K562 (cell line): Measurements from ENCODE around the gene BTBD17. TPM values are rescaled to one million over a fixed set of nuclear protein-coding genes. Genes with fewer than 3 reads are reported as not detected.
A peak's percentile ranks its signal among the peaks of the same experiment; 100 is the strongest.

Source experiments
- BACH1 ChIP-seq: fragments of 200-800 bp; sonication (Bioruptor generic); IDR thresholded peaks from 2 replicates; pipeline ENCODE4 v1.6.1; 2016; ENCODE audit warnings: missing genetic modification characterization, missing compliant biosample characterization
- CHD1 ChIP-seq: fragments of 200-600 bp; sonication (generic); IDR thresholded peaks from one replicate; pipeline ENCODE4 v1.6.1; 2012; ENCODE audit warnings: mild to moderate bottlenecking, moderate library complexity, low read length, inconsistent platforms
- DNMT1 ChIP-seq: fragments of 450-650 bp; IDR thresholded peaks from 2 replicates; pipeline ENCODE4 v1.6.1; 2016; ENCODE audit warnings: antibody characterized with exemption, mild to moderate bottlenecking
- KAT2B ChIP-seq: IDR thresholded peaks from one replicate; pipeline ENCODE4 v1.6.1; 2012; ENCODE audit warnings: low read depth, mild to moderate bottlenecking, control low read depth, inconsistent platforms, low read length, moderate library complexity
- MCM3 ChIP-seq: fragments of 450-650 bp; IDR thresholded peaks from 2 replicates; pipeline ENCODE4 v1.6.1; 2016
- POLR2B ChIP-seq: fragments of 450-650 bp; IDR thresholded peaks from 2 replicates; pipeline ENCODE4 v1.6.1; 2018; ENCODE audit warnings: low read depth; ENCODE audit not compliant: partially characterized antibody
- POLR3A ChIP-seq: IDR thresholded peaks from 2 replicates; pipeline ENCODE4 v1.6.1; 2011; ENCODE audit warnings: borderline replicate concordance, mild to moderate bottlenecking, moderate library complexity; ENCODE audit not compliant: insufficient read length, insufficient read depth; ENCODE audit errors: extremely low read depth
- RCOR1 ChIP-seq, 2 experiments: IDR thresholded peaks; 2 replicates each; pipeline ENCODE4 v1.6.1; 2012; ENCODE audit warnings: low read depth in 2 of 2, low read length in 2 of 2, borderline replicate concordance in 1 of 2, improper control_type of control experiment in 1 of 2
- SP1 ChIP-seq: sonication (generic); formaldehyde crosslinking; IDR thresholded peaks from 2 replicates; pipeline ENCODE4 v1.8.1; 2022; ENCODE audit warnings: mild to moderate bottlenecking, missing genetic modification reagents
- ZNF143 ChIP-seq: sonication (generic); formaldehyde crosslinking; IDR thresholded peaks from 2 replicates; pipeline ENCODE4 v1.9.0; 2022; ENCODE audit warnings: mild to moderate bottlenecking, missing genetic modification reagents
- polyA plus RNA-seq, 8 experiments: library from polyadenylated mRNA; depleted of rRNA in 4 of 8; stranded (reverse) in 5 of 8; unstranded in 3 of 8; fragments of >200 nt; fragmentation: Nextera tagmentation in 2 of 8; fragmentation: Illumina TruSeq in 1 of 8; extraction: Ambion mirVana in 2 of 8; extraction: Trizol in 1 of 8; gene quantifications; 2 replicates each; pipeline versions ENCODE4 v1.2.1 to v1.2.3, GENCODE V29; 2011 to 2014; ENCODE audit warnings: inconsistent platforms in 1 of 8, missing spikeins in 1 of 8
- total RNA-seq, 7 experiments: library from RNA; depleted of rRNA in 6 of 7; stranded (reverse); fragments of >200 nt in 6 of 7; fragmentation: Illumina TruSeq in 2 of 7; extraction: Trizol in 2 of 7; gene quantifications; 2 replicates each; pipeline versions ENCODE4 v1.2.1 to v1.2.3, GENCODE V29; 2011 to 2021; ENCODE audit warnings: low replicate concordance in 1 of 7
- TF ChIP-seq, protein P1 (sequence below), 3 experiments: fragments of 200-800 bp in 1 of 3; sonication (Bioruptor generic) in 1 of 3; sonication (generic) in 1 of 3; formaldehyde crosslinking in 1 of 3; IDR thresholded peaks; 2 replicates each; pipeline versions ENCODE4 v1.6.1 to v1.8.0; 2016 to 2022; ENCODE audit warnings: mild to moderate bottlenecking in 2 of 3, missing compliant biosample characterization in 2 of 3, missing genetic modification characterization in 2 of 3, missing genetic modification reagents in 1 of 3
- TF ChIP-seq, protein P2 (sequence below): fragments of 450-650 bp; IDR thresholded peaks from 2 replicates; pipeline ENCODE4 v1.6.1; 2016; ENCODE audit warnings: mild to moderate bottlenecking, moderate library complexity
- TF ChIP-seq, protein P3 (sequence below): sonication (generic); formaldehyde crosslinking; IDR thresholded peaks from 2 replicates; pipeline ENCODE4 v1.8.0; 2022; ENCODE audit warnings: mild to moderate bottlenecking, missing genetic modification reagents

Gene BTBD17
- total and polyA plus RNA-seq, 9 of the 15 experiments (the other 6 are each of a cell fraction or from before 2014, with no cell fraction given): not detected

DNA sequence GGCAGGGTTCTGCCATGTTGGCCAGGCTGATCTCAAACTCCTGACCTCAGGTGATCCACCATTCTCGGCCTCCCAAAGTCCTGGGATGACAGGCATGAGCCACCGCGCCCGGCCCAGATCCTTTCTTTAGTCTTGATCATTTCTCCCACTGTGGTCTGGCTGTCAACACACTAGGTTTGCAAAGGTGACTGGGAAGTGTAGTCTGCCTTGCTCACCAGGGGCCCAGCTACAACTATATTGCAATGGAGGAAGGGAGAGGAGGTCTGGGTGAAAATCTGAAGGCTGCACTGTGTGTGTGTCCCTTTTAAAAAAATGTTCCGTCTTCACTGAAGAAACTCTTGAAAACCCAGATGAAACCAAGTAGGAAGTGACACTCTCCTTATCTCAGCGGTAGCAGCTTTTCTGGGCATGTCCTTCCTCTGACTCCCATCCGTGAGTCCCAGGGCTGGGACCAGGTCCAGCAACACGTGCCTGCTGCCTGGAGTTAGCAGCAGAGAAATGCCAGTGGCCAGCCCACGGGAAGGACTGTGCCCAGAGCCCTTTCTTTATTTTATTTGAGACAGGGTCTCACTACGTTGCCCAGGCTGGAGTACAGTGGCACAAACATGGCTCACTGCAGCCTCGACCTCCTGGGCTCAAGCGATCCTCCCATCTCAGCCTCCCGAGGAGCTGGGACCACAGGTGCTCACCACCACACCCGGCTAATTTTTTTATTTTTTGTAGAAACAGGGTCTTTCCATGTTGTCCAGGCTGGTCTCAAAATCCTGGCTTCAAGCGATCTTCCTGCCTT is 53.5 kb downstream of the BTBD17 start (continued):
- TF ChIP-seq, protein P1, sequence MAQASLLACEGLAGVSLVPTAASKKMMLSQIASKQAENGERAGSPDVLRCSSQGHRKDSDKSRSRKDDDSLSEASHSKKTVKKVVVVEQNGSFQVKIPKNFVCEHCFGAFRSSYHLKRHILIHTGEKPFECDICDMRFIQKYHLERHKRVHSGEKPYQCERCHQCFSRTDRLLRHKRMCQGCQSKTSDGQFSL (CRISPR knock-in tag; IDR thresholded peaks at IDR 0.05): no peak
- TF ChIP-seq, protein P1 (tag; IDR thresholded peaks at IDR 0.05): no peak
- TF ChIP-seq KAT2B: no peak
- no peak for TF ChIP-seq POLR2B
- no peak for TF ChIP-seq POLR3A
- peak in 1 of 2 experiments; percentile 58; a peak in 1 of 4 replicates for TF ChIP-seq RCOR1 (IDR thresholded peaks at IDR 0.05; ENCODE audit: borderline replicate concordance in 1 of 2, low read depth in 2 of 2, low read length in 2 of 2)
- TF ChIP-seq SP1: no peak
- no peak for TF ChIP-seq BACH1 (tag)
- peak; percentile 26; the same call in 1 of the 2 replicates for TF ChIP-seq ZNF143
- TF ChIP-seq MCM3: no peak
- TF ChIP-seq, protein P2, sequence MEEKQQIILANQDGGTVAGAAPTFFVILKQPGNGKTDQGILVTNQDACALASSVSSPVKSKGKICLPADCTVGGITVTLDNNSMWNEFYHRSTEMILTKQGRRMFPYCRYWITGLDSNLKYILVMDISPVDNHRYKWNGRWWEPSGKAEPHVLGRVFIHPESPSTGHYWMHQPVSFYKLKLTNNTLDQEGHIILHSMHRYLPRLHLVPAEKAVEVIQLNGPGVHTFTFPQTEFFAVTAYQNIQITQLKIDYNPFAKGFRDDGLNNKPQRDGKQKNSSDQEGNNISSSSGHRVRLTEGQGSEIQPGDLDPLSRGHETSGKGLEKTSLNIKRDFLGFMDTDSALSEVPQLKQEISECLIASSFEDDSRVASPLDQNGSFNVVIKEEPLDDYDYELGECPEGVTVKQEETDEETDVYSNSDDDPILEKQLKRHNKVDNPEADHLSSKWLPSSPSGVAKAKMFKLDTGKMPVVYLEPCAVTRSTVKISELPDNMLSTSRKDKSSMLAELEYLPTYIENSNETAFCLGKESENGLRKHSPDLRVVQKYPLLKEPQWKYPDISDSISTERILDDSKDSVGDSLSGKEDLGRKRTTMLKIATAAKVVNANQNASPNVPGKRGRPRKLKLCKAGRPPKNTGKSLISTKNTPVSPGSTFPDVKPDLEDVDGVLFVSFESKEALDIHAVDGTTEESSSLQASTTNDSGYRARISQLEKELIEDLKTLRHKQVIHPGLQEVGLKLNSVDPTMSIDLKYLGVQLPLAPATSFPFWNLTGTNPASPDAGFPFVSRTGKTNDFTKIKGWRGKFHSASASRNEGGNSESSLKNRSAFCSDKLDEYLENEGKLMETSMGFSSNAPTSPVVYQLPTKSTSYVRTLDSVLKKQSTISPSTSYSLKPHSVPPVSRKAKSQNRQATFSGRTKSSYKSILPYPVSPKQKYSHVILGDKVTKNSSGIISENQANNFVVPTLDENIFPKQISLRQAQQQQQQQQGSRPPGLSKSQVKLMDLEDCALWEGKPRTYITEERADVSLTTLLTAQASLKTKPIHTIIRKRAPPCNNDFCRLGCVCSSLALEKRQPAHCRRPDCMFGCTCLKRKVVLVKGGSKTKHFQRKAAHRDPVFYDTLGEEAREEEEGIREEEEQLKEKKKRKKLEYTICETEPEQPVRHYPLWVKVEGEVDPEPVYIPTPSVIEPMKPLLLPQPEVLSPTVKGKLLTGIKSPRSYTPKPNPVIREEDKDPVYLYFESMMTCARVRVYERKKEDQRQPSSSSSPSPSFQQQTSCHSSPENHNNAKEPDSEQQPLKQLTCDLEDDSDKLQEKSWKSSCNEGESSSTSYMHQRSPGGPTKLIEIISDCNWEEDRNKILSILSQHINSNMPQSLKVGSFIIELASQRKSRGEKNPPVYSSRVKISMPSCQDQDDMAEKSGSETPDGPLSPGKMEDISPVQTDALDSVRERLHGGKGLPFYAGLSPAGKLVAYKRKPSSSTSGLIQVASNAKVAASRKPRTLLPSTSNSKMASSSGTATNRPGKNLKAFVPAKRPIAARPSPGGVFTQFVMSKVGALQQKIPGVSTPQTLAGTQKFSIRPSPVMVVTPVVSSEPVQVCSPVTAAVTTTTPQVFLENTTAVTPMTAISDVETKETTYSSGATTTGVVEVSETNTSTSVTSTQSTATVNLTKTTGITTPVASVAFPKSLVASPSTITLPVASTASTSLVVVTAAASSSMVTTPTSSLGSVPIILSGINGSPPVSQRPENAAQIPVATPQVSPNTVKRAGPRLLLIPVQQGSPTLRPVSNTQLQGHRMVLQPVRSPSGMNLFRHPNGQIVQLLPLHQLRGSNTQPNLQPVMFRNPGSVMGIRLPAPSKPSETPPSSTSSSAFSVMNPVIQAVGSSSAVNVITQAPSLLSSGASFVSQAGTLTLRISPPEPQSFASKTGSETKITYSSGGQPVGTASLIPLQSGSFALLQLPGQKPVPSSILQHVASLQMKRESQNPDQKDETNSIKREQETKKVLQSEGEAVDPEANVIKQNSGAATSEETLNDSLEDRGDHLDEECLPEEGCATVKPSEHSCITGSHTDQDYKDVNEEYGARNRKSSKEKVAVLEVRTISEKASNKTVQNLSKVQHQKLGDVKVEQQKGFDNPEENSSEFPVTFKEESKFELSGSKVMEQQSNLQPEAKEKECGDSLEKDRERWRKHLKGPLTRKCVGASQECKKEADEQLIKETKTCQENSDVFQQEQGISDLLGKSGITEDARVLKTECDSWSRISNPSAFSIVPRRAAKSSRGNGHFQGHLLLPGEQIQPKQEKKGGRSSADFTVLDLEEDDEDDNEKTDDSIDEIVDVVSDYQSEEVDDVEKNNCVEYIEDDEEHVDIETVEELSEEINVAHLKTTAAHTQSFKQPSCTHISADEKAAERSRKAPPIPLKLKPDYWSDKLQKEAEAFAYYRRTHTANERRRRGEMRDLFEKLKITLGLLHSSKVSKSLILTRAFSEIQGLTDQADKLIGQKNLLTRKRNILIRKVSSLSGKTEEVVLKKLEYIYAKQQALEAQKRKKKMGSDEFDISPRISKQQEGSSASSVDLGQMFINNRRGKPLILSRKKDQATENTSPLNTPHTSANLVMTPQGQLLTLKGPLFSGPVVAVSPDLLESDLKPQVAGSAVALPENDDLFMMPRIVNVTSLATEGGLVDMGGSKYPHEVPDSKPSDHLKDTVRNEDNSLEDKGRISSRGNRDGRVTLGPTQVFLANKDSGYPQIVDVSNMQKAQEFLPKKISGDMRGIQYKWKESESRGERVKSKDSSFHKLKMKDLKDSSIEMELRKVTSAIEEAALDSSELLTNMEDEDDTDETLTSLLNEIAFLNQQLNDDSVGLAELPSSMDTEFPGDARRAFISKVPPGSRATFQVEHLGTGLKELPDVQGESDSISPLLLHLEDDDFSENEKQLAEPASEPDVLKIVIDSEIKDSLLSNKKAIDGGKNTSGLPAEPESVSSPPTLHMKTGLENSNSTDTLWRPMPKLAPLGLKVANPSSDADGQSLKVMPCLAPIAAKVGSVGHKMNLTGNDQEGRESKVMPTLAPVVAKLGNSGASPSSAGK: peak; percentile 52
- no peak for TF ChIP-seq CHD1
- TF ChIP-seq, protein P3, sequence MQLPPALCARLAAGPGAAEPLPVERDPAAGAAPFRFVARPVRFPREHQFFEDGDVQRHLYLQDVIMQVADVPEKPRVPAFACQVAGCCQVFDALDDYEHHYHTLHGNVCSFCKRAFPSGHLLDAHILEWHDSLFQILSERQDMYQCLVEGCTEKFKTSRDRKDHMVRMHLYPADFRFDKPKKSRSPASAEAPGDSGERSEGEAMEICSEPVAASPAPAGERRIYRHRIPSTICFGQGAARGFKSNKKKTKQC: no peak
- TF ChIP-seq DNMT1: no peak
